Natural killer cell (primary cell): Measurements from ENCODE around the gene SLC5A10. TPM values are rescaled to one million over a fixed set of nuclear protein-coding genes. Genes with fewer than 3 reads are reported as not detected.

Source experiments
- ATAC-seq, 3 donors: fragments of 150-1000 bp in 2 of 3; fragments of 200-7000 bp in 1 of 3; cut with Tn5 transposase; 1 replicate in 1 of 3; 2 replicates in 2 of 3; pipeline ENCODE4 v1.10.0; 2021; ENCODE audit warnings: mild to moderate bottlenecking in 2 of 3, moderate library complexity in 2 of 3
- DNase-seq, 2 donors: peaks; one replicate each; pipeline versions ENCODE4 v3.0.0 to v3.0.0-alpha.2; 2013 to 2021; ENCODE audit warnings: mixed read lengths in 1 of 2
- H3K27ac ChIP-seq: one replicate; pipeline ENCODE4 v1.5.1; 2013; ENCODE audit warnings: mild to moderate bottlenecking, low read length
- H3K27me3 ChIP-seq: one replicate; pipeline ENCODE4 v1.6.1; 2013; ENCODE audit warnings: low read length; ENCODE audit not compliant: control insufficient read depth, insufficient read depth
- H3K36me3 ChIP-seq: one replicate; pipeline ENCODE4 v1.6.1; 2013; ENCODE audit warnings: low read length; ENCODE audit not compliant: control insufficient read depth, insufficient read depth
- H3K4me1 ChIP-seq: one replicate; pipeline ENCODE4 v1.6.1; 2013; ENCODE audit warnings: low read length; ENCODE audit not compliant: control insufficient read depth, insufficient read depth
- H3K4me3 ChIP-seq: one replicate; pipeline ENCODE4 v1.5.1; 2013; ENCODE audit warnings: low read length
- H3K9me3 ChIP-seq: one replicate; pipeline ENCODE4 v1.6.1; 2013; ENCODE audit warnings: low read length; ENCODE audit not compliant: control insufficient read depth, insufficient read depth
- H3K27ac Mint-ChIP-seq, 2 donors: one replicate each; pipeline ENCODE4 v1.8.0; 2022; ENCODE audit warnings: mild to moderate bottlenecking in 2 of 2, mixed read lengths in 2 of 2, moderate library complexity in 1 of 2
- H3K27me3 Mint-ChIP-seq, 2 donors: one replicate each; pipeline ENCODE4 v1.8.0; 2022; ENCODE audit warnings: low read depth in 2 of 2, mixed read lengths in 2 of 2
- H3K36me3 Mint-ChIP-seq: one replicate; pipeline ENCODE4 v1.8.0; 2022; ENCODE audit warnings: mixed read lengths
- H3K4me1 Mint-ChIP-seq, 2 donors: one replicate each; pipeline ENCODE4 v1.8.0; 2022; ENCODE audit warnings: mixed read lengths in 2 of 2
- H3K4me3 Mint-ChIP-seq: one replicate; pipeline ENCODE4 v1.8.0; 2022; ENCODE audit warnings: mild to moderate bottlenecking, moderate library complexity, mixed read lengths
- H3K9me3 Mint-ChIP-seq, 2 donors: one replicate each; pipeline ENCODE4 v1.8.0; 2022; ENCODE audit warnings: mixed read lengths in 2 of 2
- CTCF ChIP-seq: fragments of 200-600 bp; IDR thresholded peaks from one replicate; pipeline ENCODE4 v1.8.0; 2022; ENCODE audit warnings: antibody characterized with exemption
- WGBS: methylation state at CpG from one replicate; pipeline ENCODE4 v1.1.7; 2013; ENCODE audit warnings: missing lambda C conversion rate; ENCODE audit not compliant: insufficient coverage; 5-methylcytosine and 5-hydroxymethylcytosine counted together
- intact Hi-C: fragments of 100-400 bp; cut with micrococcal nuclease; formaldehyde crosslinking; loops from one replicate; pipeline ENCODE4 v1.14.2; 2022
- total RNA-seq, 4 donors: library from RNA; stranded (reverse); fragments of 120-200 nt in 1 of 4; gene quantifications; one replicate each; pipeline versions ENCODE4 v1.2.3 to v1.2.4, GENCODE V29; 2013 to 2022

The SLC5A10 gene
- total RNA-seq, 3 donors from 2014 or later (not counting 1 experiment from before 2014, with no cell fraction given) = 0.28 TPM; not detected in 2

- Histone ChIP-seq H3K4me3 (no peak overlapping the region), H3K4me1 (peaks cover 11% of the 10 kb centered on the region), H3K36me3 (no peaks in the 10 kb centered on the region), H3K27me3 (no peaks in the 10 kb centered on the region), H3K9me3 (no peaks in the 10 kb centered on the region), H3K27ac (no peak overlapping the region)
- ATAC-seq (no peak), DNase-seq (no peak)
- H3K27ac Mint-ChIP-seq = no peak overlapping the region
- H3K27me3 Mint-ChIP-seq = peaks cover 0 to 14% of the 10 kb centered on the region in 2 donors
- H3K9me3 Mint-ChIP-seq = no peaks in the 10 kb centered on the region
- H3K4me3 Mint-ChIP-seq = no peak overlapping the region
- H3K4me1 Mint-ChIP-seq = peaks cover 4 to 6% of the 10 kb centered on the region in 2 donors
- TF ChIP-seq CTCF = no peak
- WGBS = 94% methylated on average over 6 of the region's 6 CpGs
- H3K36me3 Mint-ChIP-seq = no peaks in the 10 kb centered on the region
- intact Hi-C loops = no loop called here
Observed at GRCh38 chr17:18962494-18962815, 10.5 kb downstream of the SLC5A10 start.

- intact Hi-C loops = no loop called here
- Histone ChIP-seq H3K27ac (no peak overlapping the region), H3K4me3 (no peak overlapping the region), H3K36me3 (no peaks in the 10 kb centered on the region), H3K9me3 (no peaks in the 10 kb centered on the region), H3K27me3 (no peaks in the 10 kb centered on the region), H3K4me1 (peaks cover 11% of the 10 kb centered on the region)
- H3K36me3 Mint-ChIP-seq = no peaks in the 10 kb centered on the region
- no peak overlapping the region for H3K4me3 Mint-ChIP-seq
- H3K27ac Mint-ChIP-seq = no peak overlapping the region
- no peaks in the 10 kb centered on the region for H3K9me3 Mint-ChIP-seq
- WGBS = 95% methylated on average over 22 of the region's 23 CpGs
- peaks cover 4 to 6% of the 10 kb centered on the region in 2 donors for H3K4me1 Mint-ChIP-seq
- H3K27me3 Mint-ChIP-seq = peaks cover 0 to 11% of the 10 kb centered on the region in 2 donors
- no peak for DNase-seq
- no peak for ATAC-seq
- TF ChIP-seq CTCF = no peak
Observed at GRCh38 chr17:18963126-18964017, 11.4 kb downstream of the SLC5A10 start.

- H3K36me3 Mint-ChIP-seq = no peaks in the 10 kb centered on the region
- WGBS = 92% methylated on average over 9 of the region's 9 CpGs
- DNase-seq (no peak), ATAC-seq (no peak)
- H3K9me3 ChIP-seq = no peaks in the 10 kb centered on the region
- no peak overlapping the region for H3K27ac Mint-ChIP-seq
- H3K4me1 ChIP-seq = peaks cover 11% of the 10 kb centered on the region
- peaks cover 0 to 11% of the 10 kb centered on the region in 2 donors for H3K27me3 Mint-ChIP-seq
- no peak overlapping the region for H3K4me3 ChIP-seq
- no peaks in the 10 kb centered on the region for H3K9me3 Mint-ChIP-seq
- no peak for TF ChIP-seq CTCF
- no peak overlapping the region for H3K27ac ChIP-seq
- no peaks in the 10 kb centered on the region for H3K27me3 ChIP-seq
- no peak overlapping the region for H3K4me3 Mint-ChIP-seq
- H3K4me1 Mint-ChIP-seq = peaks cover 4 to 6% of the 10 kb centered on the region in 2 donors
- intact Hi-C loops = no loop called here
- H3K36me3 ChIP-seq = no peaks in the 10 kb centered on the region
Observed at GRCh38 chr17:18964018-18964351, 12.0 kb downstream of the SLC5A10 start.

- 95% methylated on average over 9 of the region's 9 CpGs for WGBS
- Histone ChIP-seq H3K4me1 (peaks cover 14% of the 10 kb centered on the region), H3K9me3 (no peaks in the 10 kb centered on the region), H3K4me3 (no peak overlapping the region), H3K27me3 (no peaks in the 10 kb centered on the region), H3K27ac (no peak overlapping the region), H3K36me3 (no peaks in the 10 kb centered on the region)
- H3K27ac Mint-ChIP-seq = no peak overlapping the region
- TF ChIP-seq CTCF = no peak
- H3K4me3 Mint-ChIP-seq = no peak overlapping the region
- intact Hi-C loops = no loop called here
- no peak for ATAC-seq
- H3K27me3 Mint-ChIP-seq = peaks cover 0 to 11% of the 10 kb centered on the region in 2 donors
- no peaks in the 10 kb centered on the region for H3K9me3 Mint-ChIP-seq
- H3K36me3 Mint-ChIP-seq = no peaks in the 10 kb centered on the region
- no peak for DNase-seq
- H3K4me1 Mint-ChIP-seq = peaks cover 4 to 8% of the 10 kb centered on the region in 2 donors
Observed at GRCh38 chr17:18964550-18964949, 12.6 kb downstream of the SLC5A10 start.
